Neuronal stem cell (in vitro differentiated cells): Measurements from ENCODE around the gene SORL1-AS1.
A peak's percentile ranks its signal among the peaks of the same experiment; 100 is the strongest.

ENCODE experiments used
- DNase-seq: peaks from one replicate; pipeline ENCODE4 v3.0.0-alpha.2; 2013; ENCODE audit warnings: low spot score
- H2AFZ ChIP-seq: one replicate; pipeline ENCODE4 v1.6.1; 2013; ENCODE audit warnings: mild to moderate bottlenecking, low read length, inconsistent platforms
- H2AK5ac ChIP-seq: 2 replicates; pipeline ENCODE4 v1.6.1; 2013; ENCODE audit warnings: low read depth, mild to moderate bottlenecking, inconsistent platforms, low read length, moderate library complexity, mixed read lengths
- H2BK120ac ChIP-seq: 2 replicates; pipeline ENCODE4 v1.6.1; 2013; ENCODE audit warnings: low read depth, mild to moderate bottlenecking, inconsistent platforms, low read length, moderate library complexity, mixed read lengths
- H2BK12ac ChIP-seq: one replicate; pipeline ENCODE4 v1.6.1; 2013; ENCODE audit warnings: low read length, inconsistent platforms
- H2BK15ac ChIP-seq: 2 replicates; pipeline ENCODE4 v1.6.1; 2013; ENCODE audit warnings: mild to moderate bottlenecking, low read length, inconsistent platforms, mixed read lengths
- H2BK5ac ChIP-seq: one replicate; pipeline ENCODE4 v1.6.1; 2013; ENCODE audit warnings: inconsistent platforms, mild to moderate bottlenecking, low read length, moderate library complexity
- H3K14ac ChIP-seq: one replicate; pipeline ENCODE4 v1.6.1; 2013; ENCODE audit warnings: low read length, inconsistent platforms
- H3K18ac ChIP-seq: 2 replicates; pipeline ENCODE4 v1.6.1; 2013; ENCODE audit warnings: low read length, inconsistent platforms
- H3K23ac ChIP-seq: 2 replicates; pipeline ENCODE4 v1.6.1; 2013; ENCODE audit warnings: low read depth, mild to moderate bottlenecking, mixed read lengths, low read length, inconsistent platforms; ENCODE audit not compliant: poor library complexity
- H3K27ac ChIP-seq: replicated peaks from 3 replicates; pipeline ENCODE4 v1.5.1; 2013; ENCODE audit warnings: low read length, inconsistent platforms
- H3K27me3 ChIP-seq, 3 experiments: 2 replicates each; pipeline ENCODE4 v1.6.1; 2013; ENCODE audit warnings: low read length in 3 of 3, mild to moderate bottlenecking in 2 of 3, inconsistent platforms in 1 of 3, low read depth in 1 of 3, mixed read lengths in 1 of 3, moderate library complexity in 1 of 3; ENCODE audit not compliant: control insufficient read depth in 3 of 3, insufficient read depth in 3 of 3
- H3K36me3 ChIP-seq, 2 donors: replicated peaks in 1 of 2; 2 replicates each; pipeline ENCODE4 v1.6.1; 2013; ENCODE audit warnings: low read length in 2 of 2; ENCODE audit not compliant: control insufficient read depth in 2 of 2, insufficient read depth in 2 of 2
- H3K4ac ChIP-seq: 2 replicates; pipeline ENCODE4 v1.6.1; 2013; ENCODE audit warnings: inconsistent platforms, mild to moderate bottlenecking, low read length, moderate library complexity
- H3K4me1 ChIP-seq, 2 donors: 1 replicate in 1 of 2; 2 replicates in 1 of 2; pipeline ENCODE4 v1.6.1; 2013; ENCODE audit warnings: low read length in 2 of 2, low read depth in 1 of 2; ENCODE audit not compliant: control insufficient read depth in 2 of 2, insufficient read depth in 1 of 2
- H3K4me2 ChIP-seq: one replicate; pipeline ENCODE4 v1.6.1; 2013; ENCODE audit warnings: mild to moderate bottlenecking, low read length, inconsistent platforms; ENCODE audit not compliant: insufficient read depth, poor library complexity, severe bottlenecking
- H3K4me3 ChIP-seq, 2 donors: 2 replicates each; pipeline ENCODE4 v1.5.1; 2013; ENCODE audit warnings: low read length in 2 of 2, mild to moderate bottlenecking in 2 of 2, inconsistent platforms in 1 of 2, moderate library complexity in 1 of 2
- H3K79me1 ChIP-seq: one replicate; pipeline ENCODE4 v1.6.1; 2013; ENCODE audit warnings: low read depth, mild to moderate bottlenecking, inconsistent platforms, low read length, moderate library complexity
- H3K9ac ChIP-seq: one replicate; pipeline ENCODE4 v1.6.1; 2013; ENCODE audit warnings: mild to moderate bottlenecking, low read depth, low read length, inconsistent platforms; ENCODE audit not compliant: poor library complexity
- H3K9me3 ChIP-seq, 2 donors: replicated peaks in 1 of 2; 2 replicates each; pipeline versions ENCODE3 to v1.6.1; 2013; ENCODE audit warnings: low read length in 2 of 2, mild to moderate bottlenecking in 2 of 2, inconsistent platforms in 1 of 2, low read depth in 1 of 2, mixed read lengths in 1 of 2, moderate library complexity in 1 of 2; ENCODE audit not compliant: control insufficient read depth in 2 of 2, insufficient read depth in 1 of 2
- H4K8ac ChIP-seq: one replicate; pipeline ENCODE4 v1.6.1; 2013; ENCODE audit warnings: low read depth, mild to moderate bottlenecking, inconsistent platforms, low read length, moderate library complexity
- H4K91ac ChIP-seq: one replicate; pipeline ENCODE4 v1.6.1; 2013; ENCODE audit warnings: low read length, low read depth, mild to moderate bottlenecking, inconsistent platforms; ENCODE audit not compliant: poor library complexity
- WGBS, 2 donors: extraction: QIAGEN DNeasy Blood & Tissue Kit; methylation state at CpG; one replicate each; pipeline ENCODE4 v1.1.7; 2013; ENCODE audit warnings: missing lambda C conversion rate in 2 of 2, mixed read lengths in 1 of 2; ENCODE audit not compliant: insufficient read length in 2 of 2, insufficient replicate concordance in 1 of 2; ENCODE audit errors: extremely low coverage in 2 of 2; 5-methylcytosine and 5-hydroxymethylcytosine counted together

SORL1-AS1 gene

DNA sequence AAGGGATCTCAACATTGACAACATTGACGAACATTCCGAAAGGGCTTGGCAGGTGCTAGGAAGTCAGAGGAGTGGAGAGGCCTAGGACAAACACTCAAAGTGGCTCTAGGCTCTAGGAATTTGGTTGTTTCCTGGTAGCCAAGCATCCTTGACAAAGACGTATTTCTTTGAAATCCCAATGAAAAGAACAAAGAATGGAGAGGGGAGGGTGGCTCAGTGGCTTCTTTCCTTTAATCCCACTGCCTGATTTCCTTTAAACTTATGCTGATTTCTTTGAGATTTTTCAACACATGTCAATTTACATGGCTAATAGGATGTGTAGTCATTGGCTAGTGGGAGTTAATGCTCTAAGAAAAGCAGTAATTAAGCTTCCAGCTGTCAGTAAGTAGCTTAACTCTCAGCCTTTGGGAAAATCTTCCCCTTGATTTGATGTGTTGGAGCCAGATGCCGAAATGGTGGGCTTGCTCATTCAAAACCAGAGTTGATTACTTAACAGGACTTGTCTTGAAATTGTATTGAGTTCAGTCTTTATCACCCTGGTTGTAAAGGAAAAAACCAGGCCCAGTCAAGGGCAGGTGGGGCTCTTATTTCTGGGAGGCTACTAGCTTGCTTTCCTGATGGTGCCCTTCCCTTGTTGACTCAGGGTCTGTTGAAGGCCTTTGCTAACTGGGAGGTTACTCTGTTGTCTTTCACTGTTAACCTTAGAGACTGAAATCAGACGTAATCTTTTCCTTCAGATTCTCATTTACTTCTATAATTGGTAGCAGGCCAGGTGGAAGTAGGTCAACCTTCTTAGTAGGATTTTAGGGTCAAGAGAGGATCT, 44.6 kb upstream of the SORL1-AS1 start:
- no peak overlapping the region for H2BK5ac ChIP-seq
- H3K4me2 ChIP-seq, result no peak overlapping the region
- H2AK5ac ChIP-seq, result no peak overlapping the region
- no peaks in the 10 kb centered on the region for H3K27me3 ChIP-seq
- H2BK12ac ChIP-seq, result no peak overlapping the region
- no peak overlapping the region for H3K23ac ChIP-seq
- no peak overlapping the region for H4K91ac ChIP-seq
- H3K27ac ChIP-seq, result peak overlapping the region; percentile 85
- no peak overlapping the region for H2BK15ac ChIP-seq
- H2AFZ ChIP-seq, result no peak overlapping the region
- H3K9me3 ChIP-seq, result peaks cover 4 to 12% of the 10 kb centered on the region in 2 donors
- no peak overlapping the region for H3K9ac ChIP-seq
- no peak overlapping the region for H3K18ac ChIP-seq
- H4K8ac ChIP-seq, result no peak overlapping the region
- no peak overlapping the region for H3K4ac ChIP-seq
- peaks cover 0 to 13% of the 10 kb centered on the region in 2 donors for H3K4me1 ChIP-seq
- no peaks in the 10 kb centered on the region for H3K79me1 ChIP-seq
- DNase-seq, result peak; percentile 71
- no peak overlapping the region for H3K14ac ChIP-seq
- peaks cover 4 to 33% of the 10 kb centered on the region in 2 donors for H3K36me3 ChIP-seq
- H2BK120ac ChIP-seq, result no peak overlapping the region
- no CpG with 5 or more reads among the region's 5 CpGs for WGBS, 2 donors
- no peak overlapping the region for H3K4me3 ChIP-seq

- no peak overlapping the region for H3K9ac ChIP-seq
- no peak for DNase-seq
Observed at GRCh38 chr11:121494355-121495099, 41.8 kb upstream of the SORL1-AS1 start.

GRCh38 chr11:121489823-121490222, 37.1 kb upstream of the SORL1-AS1 start:
- no peaks in the 10 kb centered on the region for H3K79me1 ChIP-seq
- H4K91ac ChIP-seq, result no peak overlapping the region
- H2AK5ac ChIP-seq, result no peak overlapping the region
- no peak overlapping the region for H2BK5ac ChIP-seq
- WGBS, 2 donors, result no CpG with 5 or more reads among the region's 2 CpGs
- H3K18ac ChIP-seq, result no peak overlapping the region
- peaks cover 0 to 26% of the 10 kb centered on the region in 2 donors for H3K36me3 ChIP-seq
- no peak for DNase-seq
- no peak overlapping the region for H3K27ac ChIP-seq
- H3K4me2 ChIP-seq, result no peak overlapping the region
- H3K4me3 ChIP-seq, result no peak overlapping the region
- no peak overlapping the region for H3K9ac ChIP-seq
- no peaks in the 10 kb centered on the region for H3K9me3 ChIP-seq
- H3K4me1 ChIP-seq, result peaks cover 0 to 6% of the 10 kb centered on the region in 2 donors
- no peak overlapping the region for H2AFZ ChIP-seq
- H3K23ac ChIP-seq, result no peak overlapping the region
- H3K14ac ChIP-seq, result no peak overlapping the region
- no peak overlapping the region for H2BK120ac ChIP-seq
- H3K4ac ChIP-seq, result no peak overlapping the region
- no peak overlapping the region for H4K8ac ChIP-seq
- H2BK12ac ChIP-seq, result no peak overlapping the region
- no peaks in the 10 kb centered on the region for H3K27me3 ChIP-seq
- no peak overlapping the region for H2BK15ac ChIP-seq

More at GRCh38 chr11:121494355-121495099, 41.8 kb upstream of the SORL1-AS1 start:
- Histone ChIP-seq H4K8ac (no peak overlapping the region), H3K79me1 (no peaks in the 10 kb centered on the region), H2BK5ac (no peak overlapping the region), H3K36me3 (peaks cover 3 to 32% of the 10 kb centered on the region in 2 donors), H2AK5ac (no peak overlapping the region), H2AFZ (no peak overlapping the region), H3K9me3 (peaks cover 4 to 9% of the 10 kb centered on the region in 2 donors), H2BK15ac (no peak overlapping the region), H4K91ac (no peak overlapping the region), H2BK120ac (no peak overlapping the region), H3K14ac (no peak overlapping the region), H3K4me1 (peaks cover 0 to 11% of the 10 kb centered on the region in 2 donors), H3K27ac (no peak overlapping the region), H3K4ac (no peak overlapping the region), H3K4me3 (no peak overlapping the region), H3K27me3 (no peaks in the 10 kb centered on the region), H3K23ac (no peak overlapping the region), H3K18ac (no peak overlapping the region), H2BK12ac (no peak overlapping the region), H3K4me2 (no peak overlapping the region)
- WGBS, 2 donors, result no CpG with 5 or more reads among the region's 7 CpGs

DNA sequence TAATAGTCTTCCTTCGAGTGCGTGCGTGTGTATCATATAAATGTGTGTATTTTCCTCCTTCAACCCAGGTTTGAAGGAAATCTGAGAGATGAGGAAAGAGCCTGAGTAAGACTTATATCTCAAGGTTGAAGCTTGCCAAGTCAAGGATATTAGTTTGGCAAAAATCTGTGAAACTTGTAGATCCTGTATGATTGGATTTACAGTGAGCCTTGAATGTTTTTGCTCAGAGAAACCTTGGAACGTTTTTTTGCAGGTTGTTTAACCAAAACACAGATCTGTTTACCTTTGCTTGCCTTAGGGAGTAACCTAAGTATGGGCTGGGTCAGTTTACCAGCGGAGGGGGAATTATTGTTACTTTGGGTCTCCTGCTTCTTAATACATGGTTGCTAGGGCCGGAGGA, 35.9 kb upstream of the SORL1-AS1 start:
- no peak overlapping the region for H3K4ac ChIP-seq
- no peak overlapping the region for H4K91ac ChIP-seq
- H2AK5ac ChIP-seq, result no peak overlapping the region
- no CpG with 5 or more reads among the region's 6 CpGs for WGBS, 2 donors
- H3K79me1 ChIP-seq, result no peaks in the 10 kb centered on the region
- H2BK15ac ChIP-seq, result no peak overlapping the region
- no peaks in the 10 kb centered on the region for H3K27me3 ChIP-seq
- no peak overlapping the region for H3K4me2 ChIP-seq
- no peak overlapping the region for H4K8ac ChIP-seq
- no peaks in the 10 kb centered on the region for H3K9me3 ChIP-seq
- H3K9ac ChIP-seq, result no peak overlapping the region
- H3K27ac ChIP-seq, result no peak overlapping the region
- no peak overlapping the region for H2BK120ac ChIP-seq
- H3K4me1 ChIP-seq, result peaks cover 0 to 6% of the 10 kb centered on the region in 2 donors
- no peak overlapping the region for H3K14ac ChIP-seq
- no peak overlapping the region for H3K18ac ChIP-seq
- no peak for DNase-seq
- H2AFZ ChIP-seq, result no peak overlapping the region
- H2BK12ac ChIP-seq, result no peak overlapping the region
- no peak overlapping the region for H2BK5ac ChIP-seq
- H3K4me3 ChIP-seq, result no peak overlapping the region
- H3K23ac ChIP-seq, result no peak overlapping the region
- H3K36me3 ChIP-seq, result peaks cover 0 to 26% of the 10 kb centered on the region in 2 donors
